ENCODE measurements around the gene AFF3. TPM values are rescaled to one million over a fixed set of nuclear protein-coding genes. Genes with fewer than 3 reads are reported as not detected.
"Not testable (repeated sequence)": the region's sequence is repeated elsewhere in the genome, so short reads cannot be mapped to it uniquely, and the experiment has no call there.

Gene AFF3
- total and polyA plus RNA-seq, 12 donors, result 0.39 to 16.9 (median 7.0) TPM

- no peak for TF ChIP-seq CTCF (IDR thresholded peaks at IDR 0.05)
- 81 to 85% methylated on average over 4 of the region's 4 CpGs for WGBS, 2 donors
- ATAC-seq, result no peak
Measured at GRCh38 chr2:99509387-99509786, 633.0 kb downstream of the AFF3 start.

GRCh38 chr2:99507937-99508818 lies 634.2 kb downstream of the AFF3 start:
- peak overlapping the region in 5 of 10 donors; percentile 35 to 56 (median 39) for H3K27ac ChIP-seq

More at GRCh38 chr2:99509387-99509786, 633.0 kb downstream of the AFF3 start:
- DNase-seq, result no peak
- H3K4me3 ChIP-seq, result no peak overlapping the region
- no peak overlapping the region for H3K27ac ChIP-seq
- intact Hi-C loops (cut with DNase I), result no loop called here
- peaks cover 0 to 15% (median 0%) of the 10 kb centered on the region in 9 donors for H3K4me1 ChIP-seq
- H3K36me3 ChIP-seq, result no peaks in the 10 kb centered on the region
- H3K9me3 ChIP-seq, result no peaks in the 10 kb centered on the region
- peaks cover 0 to 3% (median 0%) of the 10 kb centered on the region in 7 donors for H3K27me3 ChIP-seq

GRCh38 chr2:99504844-99505584 lies 637.4 kb downstream of the AFF3 start:
- Histone ChIP-seq H3K9me3 (no peaks in the 10 kb centered on the region), H3K27me3 (peaks cover 0 to 6% (median 0%) of the 10 kb centered on the region in 7 donors), H3K27ac (no peak overlapping the region), H3K4me1 (no peaks in the 10 kb centered on the region), H3K36me3 (no peaks in the 10 kb centered on the region), H3K4me3 (no peak overlapping the region)
- ATAC-seq (no peak), DNase-seq (no peak)
- intact Hi-C loops (cut with DNase I), result no loop called here
- 49 to 62% methylated on average over 4 of the region's 4 CpGs for WGBS, 2 donors
- TF ChIP-seq CTCF (IDR thresholded peaks at IDR 0.05), result no peak

More at GRCh38 chr2:99507937-99508818, 634.2 kb downstream of the AFF3 start:
- Histone ChIP-seq H3K4me1 (peaks cover 0 to 15% (median 0%) of the 10 kb centered on the region in 9 donors), H3K9me3 (no peaks in the 10 kb centered on the region), H3K27me3 (peaks cover 0 to 3% (median 0%) of the 10 kb centered on the region in 7 donors), H3K36me3 (no peaks in the 10 kb centered on the region), H3K4me3 (no peak overlapping the region)
- intact Hi-C loops (cut with DNase I), result no loop called here
- TF ChIP-seq CTCF (IDR thresholded peaks at IDR 0.05), result no peak
- 48 to 71% methylated on average over 7 of the region's 7 CpGs for WGBS, 2 donors
- DNase-seq (no peak), ATAC-seq (peak in 4 of 8 donors; percentile 26 to 61 (median 46))

GRCh38 chr2:99503662-99504416 lies 638.6 kb downstream of the AFF3 start:
- DNase-seq; intact Hi-C loops (cut with DNase I); H3K4me3 ChIP-seq; H3K36me3 ChIP-seq; H3K4me1 ChIP-seq; H3K27ac ChIP-seq; ATAC-seq; H3K9me3 ChIP-seq: not testable (repeated sequence)
- 91 to 92% methylated on average over 8 of the region's 8 CpGs for WGBS, 2 donors
- peaks cover 0 to 13% (median 6%) of the 10 kb centered on the region in 7 donors for H3K27me3 ChIP-seq
